Lung (tissue), 12 donors: ENCODE measurements around the gene KCNQ4. TPM values are rescaled to one million over a fixed set of nuclear protein-coding genes. Genes with fewer than 3 reads are reported as not detected.

Experiments
- ATAC-seq: fragments of 200-7000 bp; cut with Tn5 transposase; one replicate; pipeline ENCODE4 v1.9.1; 2020; ENCODE audit warnings: moderate number of reproducible peaks; ENCODE audit not compliant: insufficient read depth, low FRiP score
- DNase-seq, 3 donors: peaks; one replicate each; pipeline ENCODE4 v3.0.0-alpha.2; 2013 to 2017
- H3K27ac ChIP-seq, 2 donors: one replicate each; pipeline ENCODE4 v1.5.1; 2013; ENCODE audit warnings: mild to moderate bottlenecking in 2 of 2, moderate library complexity in 2 of 2, control low read depth in 1 of 2, inconsistent platforms in 1 of 2, low read depth in 1 of 2, low read length in 1 of 2
- H3K27me3 ChIP-seq, 3 donors: one replicate each; pipeline ENCODE4 v1.5.1; 2013; ENCODE audit warnings: low read length in 2 of 3; ENCODE audit not compliant: control insufficient read depth in 3 of 3, insufficient read depth in 3 of 3
- H3K36me3 ChIP-seq, 4 donors: one replicate each; pipeline ENCODE4 v1.5.1; 2013; ENCODE audit warnings: low read length in 4 of 4, mild to moderate bottlenecking in 1 of 4, moderate library complexity in 1 of 4; ENCODE audit not compliant: control insufficient read depth in 4 of 4, insufficient read depth in 4 of 4
- H3K4me1 ChIP-seq, 5 donors: one replicate each; pipeline ENCODE4 v1.5.1; 2013; ENCODE audit warnings: low read length in 5 of 5, mild to moderate bottlenecking in 2 of 5, moderate library complexity in 1 of 5; ENCODE audit not compliant: control insufficient read depth in 5 of 5, insufficient read depth in 5 of 5
- H3K4me3 ChIP-seq: one replicate; pipeline ENCODE4 v1.5.1; 2013; ENCODE audit warnings: mild to moderate bottlenecking, control low read depth, moderate library complexity
- H3K9ac ChIP-seq, 2 donors: one replicate each; pipeline ENCODE4 v1.5.1; 2013; ENCODE audit warnings: low read length in 2 of 2, control low read depth in 1 of 2; ENCODE audit not compliant: insufficient read depth in 1 of 2
- H3K9me3 ChIP-seq, 4 donors: one replicate each; pipeline ENCODE4 v1.5.1; 2013; ENCODE audit warnings: low read length in 3 of 4, mild to moderate bottlenecking in 1 of 4, moderate library complexity in 1 of 4; ENCODE audit not compliant: control insufficient read depth in 4 of 4, insufficient read depth in 3 of 4
- WGBS, 2 donors: extraction: QIAGEN DNeasy Blood & Tissue Kit; methylation state at CpG; one replicate each; pipeline ENCODE4 v1.1.7; 2013; 5-methylcytosine and 5-hydroxymethylcytosine counted together
- polyA plus RNA-seq, 2 donors: library from polyadenylated mRNA; stranded (reverse); fragments of 200-250 nt; gene quantifications; one replicate each; pipeline ENCODE4 v1.2.1, GENCODE V29; 2013
- total RNA-seq, 2 donors: library from RNA; depleted of rRNA in 1 of 2; stranded (reverse); fragments of >200 nt in 1 of 2; gene quantifications; one replicate each; pipeline ENCODE4 v1.2.1, GENCODE V29; 2014 to 2021
- TF ChIP-seq, protein P1 (sequence below): IDR thresholded peaks from 2 replicates; pipeline ENCODE4 v1.5.1; 2012; ENCODE audit warnings: mild to moderate bottlenecking; ENCODE audit errors: control extremely low read depth, extremely low read depth
- donor health status: control.
- donor health status: control.
- donor health status: Bipolar disorder and iron deficiency.
- donor health status: healthy.
- donor health status: DM: yes; HTN: yes; CAD: no.

The KCNQ4 gene
- total and polyA plus RNA-seq, 4 donors: 0.54 to 0.98 (median 0.59) TPM

GRCh38 chr1:40851643-40852042 is 68.1 kb downstream of the KCNQ4 start:
- ATAC-seq (no peak), DNase-seq (no peak)
- Histone ChIP-seq H3K9ac (no peak overlapping the region), H3K4me1 (peaks cover 0 to 8% (median 0%) of the 10 kb centered on the region in 5 donors), H3K4me3 (no peak overlapping the region), H3K36me3 (no peaks in the 10 kb centered on the region), H3K9me3 (no peaks in the 10 kb centered on the region), H3K27me3 (no peaks in the 10 kb centered on the region), H3K27ac (no peak overlapping the region)
- TF ChIP-seq, protein P1, sequence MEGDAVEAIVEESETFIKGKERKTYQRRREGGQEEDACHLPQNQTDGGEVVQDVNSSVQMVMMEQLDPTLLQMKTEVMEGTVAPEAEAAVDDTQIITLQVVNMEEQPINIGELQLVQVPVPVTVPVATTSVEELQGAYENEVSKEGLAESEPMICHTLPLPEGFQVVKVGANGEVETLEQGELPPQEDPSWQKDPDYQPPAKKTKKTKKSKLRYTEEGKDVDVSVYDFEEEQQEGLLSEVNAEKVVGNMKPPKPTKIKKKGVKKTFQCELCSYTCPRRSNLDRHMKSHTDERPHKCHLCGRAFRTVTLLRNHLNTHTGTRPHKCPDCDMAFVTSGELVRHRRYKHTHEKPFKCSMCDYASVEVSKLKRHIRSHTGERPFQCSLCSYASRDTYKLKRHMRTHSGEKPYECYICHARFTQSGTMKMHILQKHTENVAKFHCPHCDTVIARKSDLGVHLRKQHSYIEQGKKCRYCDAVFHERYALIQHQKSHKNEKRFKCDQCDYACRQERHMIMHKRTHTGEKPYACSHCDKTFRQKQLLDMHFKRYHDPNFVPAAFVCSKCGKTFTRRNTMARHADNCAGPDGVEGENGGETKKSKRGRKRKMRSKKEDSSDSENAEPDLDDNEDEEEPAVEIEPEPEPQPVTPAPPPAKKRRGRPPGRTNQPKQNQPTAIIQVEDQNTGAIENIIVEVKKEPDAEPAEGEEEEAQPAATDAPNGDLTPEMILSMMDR: no peak
- WGBS, 2 donors: 90 to 92% methylated on average over 6 of the region's 6 CpGs

GRCh38 chr1:40853113-40853884 is 69.7 kb downstream of the KCNQ4 start:
- Histone ChIP-seq H3K27ac (no peak overlapping the region), H3K4me1 (peaks cover 0 to 8% (median 0%) of the 10 kb centered on the region in 5 donors), H3K4me3 (no peak overlapping the region), H3K36me3 (no peaks in the 10 kb centered on the region), H3K9me3 (no peaks in the 10 kb centered on the region), H3K27me3 (no peaks in the 10 kb centered on the region), H3K9ac (no peak overlapping the region)
- 79 to 86% methylated on average over 13 of the region's 13 CpGs for WGBS, 2 donors
- TF ChIP-seq, protein P1: no peak
- DNase-seq (peak in 1 of 3 donors; percentile 35), ATAC-seq (no peak)

GRCh38 chr1:40853885-40854170 is 70.2 kb downstream of the KCNQ4 start:
- Histone ChIP-seq H3K36me3 (no peaks in the 10 kb centered on the region), H3K4me3 (no peak overlapping the region), H3K4me1 (peaks cover 0 to 8% (median 0%) of the 10 kb centered on the region in 5 donors), H3K27ac (no peak overlapping the region), H3K9me3 (no peaks in the 10 kb centered on the region), H3K9ac (no peak overlapping the region), H3K27me3 (no peaks in the 10 kb centered on the region)
- TF ChIP-seq, protein P1: no peak
- peak in 2 of 3 donors; percentile 70 to 81 for DNase-seq
- WGBS, 2 donors: 72 to 80% methylated on average over 5 of the region's 5 CpGs
- ATAC-seq: no peak
